Endothelial cell of umbilical vein (primary cell): ENCODE results near the gene UROD.

ENCODE experiments used
- EZH2 ChIP-seq: IDR thresholded peaks from 2 replicates; pipeline ENCODE4 v1.6.1; 2012; ENCODE audit warnings: borderline replicate concordance, low read depth, mild to moderate bottlenecking, moderate library complexity, low read length, inconsistent platforms; ENCODE audit not compliant: severe bottlenecking
- GATA2 ChIP-seq: IDR thresholded peaks from 2 replicates; pipeline ENCODE4 v1.7.0; 2011; ENCODE audit warnings: low read depth, mild to moderate bottlenecking, moderate library complexity, mixed read lengths, low read length; ENCODE audit not compliant: insufficient read length, insufficient read depth
- MYC ChIP-seq: IDR thresholded peaks from one replicate; pipeline ENCODE4 v1.6.1; 2011; ENCODE audit warnings: mild to moderate bottlenecking, low read depth, low read length
- POLR2A ChIP-seq: IDR thresholded peaks from 2 replicates; pipeline ENCODE4 v1.6.1; 2012; ENCODE audit warnings: low read depth, mild to moderate bottlenecking, control low read depth, low read length
- POLR2AphosphoS5 ChIP-seq: IDR thresholded peaks from 2 replicates; pipeline ENCODE4 v1.6.1; 2012; ENCODE audit warnings: low read depth, mild to moderate bottlenecking, control low read depth, low read length, moderate library complexity; ENCODE audit not compliant: insufficient read depth
- TF ChIP-seq, protein P1 (sequence below), 2 donors: IDR thresholded peaks; 1 replicate in 1 of 2; 2 replicates in 1 of 2; pipeline ENCODE4 v1.5.1; 2011; ENCODE audit warnings: low read length in 2 of 2, mild to moderate bottlenecking in 2 of 2, moderate library complexity in 2 of 2, control low read depth in 1 of 2, inconsistent platforms in 1 of 2, low read depth in 1 of 2; ENCODE audit not compliant: insufficient read depth in 1 of 2; ENCODE audit errors: extremely low read depth in 1 of 2
- TF ChIP-seq, protein P2 (sequence below): IDR thresholded peaks from 2 replicates; pipeline ENCODE4 v1.6.1; 2011; ENCODE audit not compliant: insufficient read depth, insufficient read length

- TF ChIP-seq, protein P1, sequence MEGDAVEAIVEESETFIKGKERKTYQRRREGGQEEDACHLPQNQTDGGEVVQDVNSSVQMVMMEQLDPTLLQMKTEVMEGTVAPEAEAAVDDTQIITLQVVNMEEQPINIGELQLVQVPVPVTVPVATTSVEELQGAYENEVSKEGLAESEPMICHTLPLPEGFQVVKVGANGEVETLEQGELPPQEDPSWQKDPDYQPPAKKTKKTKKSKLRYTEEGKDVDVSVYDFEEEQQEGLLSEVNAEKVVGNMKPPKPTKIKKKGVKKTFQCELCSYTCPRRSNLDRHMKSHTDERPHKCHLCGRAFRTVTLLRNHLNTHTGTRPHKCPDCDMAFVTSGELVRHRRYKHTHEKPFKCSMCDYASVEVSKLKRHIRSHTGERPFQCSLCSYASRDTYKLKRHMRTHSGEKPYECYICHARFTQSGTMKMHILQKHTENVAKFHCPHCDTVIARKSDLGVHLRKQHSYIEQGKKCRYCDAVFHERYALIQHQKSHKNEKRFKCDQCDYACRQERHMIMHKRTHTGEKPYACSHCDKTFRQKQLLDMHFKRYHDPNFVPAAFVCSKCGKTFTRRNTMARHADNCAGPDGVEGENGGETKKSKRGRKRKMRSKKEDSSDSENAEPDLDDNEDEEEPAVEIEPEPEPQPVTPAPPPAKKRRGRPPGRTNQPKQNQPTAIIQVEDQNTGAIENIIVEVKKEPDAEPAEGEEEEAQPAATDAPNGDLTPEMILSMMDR (IDR thresholded peaks at IDR 0.05; ENCODE audit: extremely low read depth in 1 of 2, insufficient read depth in 1 of 2, low read depth in 1 of 2, low read length in 2 of 2) = no peak
- TF ChIP-seq POLR2A (no peak), EZH2 (no peak), MYC (no peak), GATA2 (no peak), POLR2AphosphoS5 (no peak)
- TF ChIP-seq, protein P2, sequence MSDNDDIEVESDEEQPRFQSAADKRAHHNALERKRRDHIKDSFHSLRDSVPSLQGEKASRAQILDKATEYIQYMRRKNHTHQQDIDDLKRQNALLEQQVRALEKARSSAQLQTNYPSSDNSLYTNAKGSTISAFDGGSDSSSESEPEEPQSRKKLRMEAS = no peak
Measured at GRCh38 chr1:45013551-45014209, 1.6 kb downstream of the UROD start.
